AG04450 (cell line): ENCODE results near the gene TMF1. TPM values are rescaled to one million over a fixed set of nuclear protein-coding genes. Genes with fewer than 3 reads are reported as not detected.

ENCODE experiments used
- CTCF ChIA-PET: fragments of 300-600, 350-600 bp; formaldehyde crosslinking; extraction: SDS; loops from one replicate; lab custom pipeline; 2022; ENCODE audit warnings: antibody characterized with exemption, inconsistent platforms; lab: Charles Lee
- POLR2A ChIA-PET: fragments of 350-600 bp; formaldehyde crosslinking; extraction: SDS; loops from one replicate; lab custom pipeline; 2021; ENCODE audit warnings: antibody characterized with exemption, inconsistent platforms; lab: Yijun Ruan, JAX
- DNase-seq: peaks from one replicate; pipeline ENCODE4 v3.0.0-alpha.2; 2011; ENCODE audit warnings: low read depth, low spot score
- H3K27ac ChIP-seq: one replicate; pipeline ENCODE4 v1.5.1; 2012; ENCODE audit warnings: low read depth, low read length, control low read depth
- H3K27me3 ChIP-seq: one replicate; pipeline ENCODE4 v1.6.0; 2012; ENCODE audit warnings: low read length; ENCODE audit not compliant: control insufficient read depth, insufficient read depth
- H3K4me3 ChIP-seq: 2 replicates; pipeline ENCODE4 v1.5.1; 2011; ENCODE audit warnings: mild to moderate bottlenecking, low read depth, low read length, control low read depth
- H3K9me3 ChIP-seq: 2 replicates; pipeline ENCODE4 v1.5.1; 2012; ENCODE audit warnings: low read length; ENCODE audit not compliant: control insufficient read depth, insufficient read depth
- polyA plus RNA-seq: library from polyadenylated mRNA; depleted of rRNA; stranded (reverse); fragments of >200 nt; gene quantifications from 2 replicates; pipeline ENCODE4 v1.2.3, GENCODE V29; 2011
- TF ChIP-seq, protein P1 (sequence below): IDR thresholded peaks from 2 replicates; pipeline ENCODE4 v1.5.1; 2011; ENCODE audit warnings: low read depth, low read length, control low read depth, inconsistent platforms

TMF1 gene
- polyA plus RNA-seq, 1 experiment = 21.1 TPM

DNA sequence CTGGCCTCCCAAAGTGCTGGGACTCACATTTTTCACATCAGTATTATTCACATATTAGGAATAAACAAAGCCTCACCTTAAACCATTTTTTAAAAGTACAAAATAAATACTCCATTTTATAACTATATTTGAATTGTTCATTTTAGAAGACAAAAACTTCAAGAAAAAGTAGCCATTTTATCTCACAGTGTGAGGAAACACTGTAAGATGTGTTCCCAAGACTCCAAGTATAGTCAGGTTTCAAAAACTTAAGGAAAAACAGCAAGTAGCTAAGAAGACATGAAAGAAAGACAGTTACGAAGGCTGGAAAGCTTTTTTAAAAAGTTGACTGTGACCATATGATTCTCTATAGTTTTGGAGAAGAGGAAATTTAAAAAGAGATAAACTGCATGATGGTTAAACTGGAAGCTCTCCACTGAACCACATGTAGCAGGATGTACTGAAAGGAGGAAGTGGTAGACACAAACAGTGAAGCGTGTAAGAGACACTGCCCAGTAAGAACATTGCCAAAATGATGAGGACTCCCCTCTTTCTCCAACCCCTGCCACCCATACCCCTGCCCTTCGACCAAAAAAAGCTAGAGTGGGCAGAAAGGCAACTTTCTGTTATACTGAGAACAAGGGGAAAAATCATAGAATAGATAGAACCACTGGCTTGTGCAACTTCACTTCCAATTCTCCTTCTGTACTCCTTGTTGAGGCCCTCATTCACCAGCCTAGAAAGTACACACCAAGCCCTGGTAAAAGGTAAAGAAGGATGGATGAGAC lies 6.2 kb upstream of the TMF1 start:
- H3K27me3 ChIP-seq = no peaks in the 10 kb centered on the region
- no peaks in the 10 kb centered on the region for H3K9me3 ChIP-seq
- no peak for DNase-seq
- ChIA-PET CTCF (no interaction called here), POLR2A (no interaction called here)
- H3K4me3 ChIP-seq = no peak overlapping the region
- H3K27ac ChIP-seq = no peak overlapping the region
- TF ChIP-seq, protein P1, sequence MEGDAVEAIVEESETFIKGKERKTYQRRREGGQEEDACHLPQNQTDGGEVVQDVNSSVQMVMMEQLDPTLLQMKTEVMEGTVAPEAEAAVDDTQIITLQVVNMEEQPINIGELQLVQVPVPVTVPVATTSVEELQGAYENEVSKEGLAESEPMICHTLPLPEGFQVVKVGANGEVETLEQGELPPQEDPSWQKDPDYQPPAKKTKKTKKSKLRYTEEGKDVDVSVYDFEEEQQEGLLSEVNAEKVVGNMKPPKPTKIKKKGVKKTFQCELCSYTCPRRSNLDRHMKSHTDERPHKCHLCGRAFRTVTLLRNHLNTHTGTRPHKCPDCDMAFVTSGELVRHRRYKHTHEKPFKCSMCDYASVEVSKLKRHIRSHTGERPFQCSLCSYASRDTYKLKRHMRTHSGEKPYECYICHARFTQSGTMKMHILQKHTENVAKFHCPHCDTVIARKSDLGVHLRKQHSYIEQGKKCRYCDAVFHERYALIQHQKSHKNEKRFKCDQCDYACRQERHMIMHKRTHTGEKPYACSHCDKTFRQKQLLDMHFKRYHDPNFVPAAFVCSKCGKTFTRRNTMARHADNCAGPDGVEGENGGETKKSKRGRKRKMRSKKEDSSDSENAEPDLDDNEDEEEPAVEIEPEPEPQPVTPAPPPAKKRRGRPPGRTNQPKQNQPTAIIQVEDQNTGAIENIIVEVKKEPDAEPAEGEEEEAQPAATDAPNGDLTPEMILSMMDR = no peak

DNA sequence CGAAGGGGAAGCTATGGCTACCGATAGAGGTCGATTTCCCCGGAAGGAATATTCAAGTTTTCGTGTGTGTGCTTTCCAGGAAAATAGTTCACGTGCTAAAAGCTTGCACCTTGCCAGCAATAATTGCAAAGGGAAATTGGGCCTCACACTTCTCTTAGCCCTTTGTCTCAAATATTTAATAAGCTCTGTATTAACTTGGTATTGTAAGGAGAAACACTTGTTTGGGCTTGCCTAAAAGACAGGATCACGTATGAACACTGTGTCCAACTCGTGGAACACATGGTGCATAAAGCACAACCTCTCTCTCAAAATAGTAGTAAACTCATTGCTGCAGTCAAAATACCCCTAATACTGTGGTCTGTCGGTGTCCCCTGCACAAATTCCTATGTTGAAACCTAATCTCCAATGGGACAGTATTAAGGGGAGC lies 352 bp upstream of the TMF1 start:
- Histone ChIP-seq H3K27ac (peak overlapping the region; percentile 98), H3K4me3 (peak overlapping the region; percentile 93), H3K27me3 (no peaks in the 10 kb centered on the region), H3K9me3 (no peaks in the 10 kb centered on the region; the same call in 1 of the 2 replicates)
- no peak for DNase-seq
- TF ChIP-seq, protein P1 = no peak
- POLR2A ChIA-PET = interaction anchor here (0.8 to 1.1 kb wide), 3 partner anchors 24 to 42 kb away, joined by 4 to 5 read pairs (median 5); no protein-coding TSS in a partner anchor
- CTCF ChIA-PET = interaction anchor here (0.6 to 2.4 kb wide), 7 partner anchors 10 to 254 kb away, joined by 3 to 12 read pairs (median 4); partner anchors contain the start of gene EOGT

GRCh38 chr3:69048990-69049389 lies 3.1 kb downstream of the TMF1 start:
- no peak overlapping the region for H3K4me3 ChIP-seq
- ChIA-PET CTCF (interaction anchor here (1.5 kb wide), 1 partner anchor 29 kb away, joined by 6 read pairs; no protein-coding TSS in a partner anchor), POLR2A (no interaction called here)
- H3K27ac ChIP-seq = no peak overlapping the region
- TF ChIP-seq, protein P1 = no peak
- DNase-seq = no peak
- no peaks in the 10 kb centered on the region; the same call in 1 of the 2 replicates for H3K9me3 ChIP-seq
- H3K27me3 ChIP-seq = no peaks in the 10 kb centered on the region

- TF ChIP-seq, protein P1 = no peak
- CTCF ChIA-PET = interaction anchor here (1.0 kb wide), 1 partner anchor 24 kb away, joined by 3 read pairs; no protein-coding TSS in a partner anchor
- Histone ChIP-seq H3K9me3 (no peaks in the 10 kb centered on the region), H3K27me3 (no peaks in the 10 kb centered on the region), H3K4me3 (no peak overlapping the region), H3K27ac (no peak overlapping the region)
- POLR2A ChIA-PET = no interaction called here
- DNase-seq = no peak
These were observed 7.5 kb downstream of the TMF1 start for GRCh38 chr3:69044608-69045007.

DNA sequence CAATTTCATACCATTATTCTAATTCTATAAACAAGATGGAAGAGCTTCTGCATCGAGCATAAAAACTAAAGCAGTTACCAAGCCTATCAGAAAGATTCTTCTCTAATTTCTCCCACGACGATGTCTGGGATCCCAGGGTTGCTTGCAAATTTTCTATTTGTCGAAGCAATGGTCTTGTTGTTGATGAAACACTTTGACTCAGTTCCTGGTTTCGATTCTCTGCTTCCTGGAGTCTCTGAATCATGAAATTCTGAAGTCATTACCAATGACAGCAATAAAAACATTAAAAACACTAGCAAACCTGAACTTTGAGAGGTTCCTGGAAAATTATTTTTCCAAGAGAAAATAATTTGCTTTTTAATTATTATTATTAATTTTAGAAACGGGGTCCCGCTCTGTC lies 18.7 kb downstream of the TMF1 start:
- TF ChIP-seq, protein P1 = no peak
- no peak for DNase-seq
- Histone ChIP-seq H3K27ac (no peak overlapping the region), H3K27me3 (no peaks in the 10 kb centered on the region), H3K4me3 (no peak overlapping the region), H3K9me3 (no peaks in the 10 kb centered on the region)
- POLR2A ChIA-PET = no interaction called here
- CTCF ChIA-PET = no interaction called here
